ENCODE measurements around the gene DLG3.

GRCh38 chrX:70476934-70477733, 32.5 kb downstream of the DLG3 start:
- TF ChIP-seq EZH2 (IDR thresholded peaks at IDR 0.05) (no peak), POLR2AphosphoS5 (IDR thresholded peaks at IDR 0.05; ENCODE audit: borderline replicate concordance, low read depth, low read length) (no peak)
